C4-2B (cell line): ENCODE results near the gene CLPTM1.

ENCODE experiments used
- CTCF ChIP-seq: fragments of 450-650 bp; conservative IDR thresholded peaks from 2 replicates; pipeline ENCODE4 v1.5.1; 2017; ENCODE audit warnings: mild to moderate bottlenecking
- ZFX ChIP-seq: fragments of 450-650 bp; IDR thresholded peaks from 2 replicates; pipeline ENCODE4 v1.6.1; 2017

GRCh38 chr19:44998025-44998424 lies 42.8 kb downstream of the CLPTM1 start:
- TF ChIP-seq CTCF, result no peak
- TF ChIP-seq ZFX, result no peak
